HEK293 (cell line): ENCODE data around the gene KREMEN2.

ENCODE experiments used
- CTCF ChIA-PET: fragments of 350-600 bp; formaldehyde crosslinking; extraction: SDS; loops from one replicate; lab custom pipeline; 2021; ENCODE audit warnings: antibody characterized with exemption; lab: Yijun Ruan, JAX
- POLR2A ChIA-PET: fragments of 300-600 bp; formaldehyde crosslinking; extraction: SDS; loops from one replicate; lab custom pipeline; 2020; ENCODE audit warnings: antibody characterized with exemption, inconsistent platforms; lab: Yijun Ruan, JAX
- H3K27ac ChIP-seq: fragments of 200-500 bp; sonication (Bioruptor generic); 2 replicates; pipeline ENCODE4 v1.5.1; 2014; ENCODE audit warnings: low read depth, low read length, control low read depth, inconsistent platforms; ENCODE audit errors: extremely low read depth
- H3K36me3 ChIP-seq, 2 experiments: fragments of 200-500 bp in 1 of 2; sonication (Bioruptor generic) in 1 of 2; 1 replicate in 1 of 2; 2 replicates in 1 of 2; pipeline ENCODE4 v1.5.1; 2014 to 2017; ENCODE audit warnings: inconsistent platforms in 2 of 2, low read length in 2 of 2; ENCODE audit not compliant: control insufficient read depth in 2 of 2, insufficient read depth in 1 of 2
- H3K4me1 ChIP-seq: fragments of 200-500 bp; sonication (Bioruptor generic); 2 replicates; pipeline ENCODE4 v1.5.1; 2014; ENCODE audit warnings: mild to moderate bottlenecking, low read length, inconsistent platforms; ENCODE audit not compliant: control insufficient read depth, insufficient read depth
- H3K4me3 ChIP-seq: 2 replicates; pipeline ENCODE4 v1.5.1; 2011; ENCODE audit warnings: low read depth, mild to moderate bottlenecking, control low read depth, low read length, moderate library complexity
- H3K9me3 ChIP-seq: fragments of 200-500 bp; sonication (Bioruptor generic); 2 replicates; pipeline ENCODE4 v1.5.1; 2014; ENCODE audit warnings: low read depth, low read length, inconsistent platforms; ENCODE audit not compliant: control insufficient read depth, insufficient read depth
- CTCF ChIP-seq: fragments of 450-650 bp; formaldehyde crosslinking; IDR thresholded peaks from 2 replicates; pipeline ENCODE4 v1.5.1; 2016; ENCODE audit warnings: missing biosample characterization, missing genetic modification characterization
- SP2 ChIP-seq: fragments of 450-650 bp; formaldehyde crosslinking; IDR thresholded peaks from 2 replicates; pipeline ENCODE4 v1.5.1; 2016; ENCODE audit warnings: missing biosample characterization, missing genetic modification characterization
- ZFP3 ChIP-seq: fragments of 450-650 bp; formaldehyde crosslinking; IDR thresholded peaks from 2 replicates; pipeline ENCODE4 v1.5.1; 2016; ENCODE audit warnings: low read depth, missing biosample characterization, missing genetic modification characterization
- ZNF280D ChIP-seq: fragments of 450-650 bp; formaldehyde crosslinking; IDR thresholded peaks from 2 replicates; pipeline ENCODE4 v1.5.1; 2016; ENCODE audit warnings: missing biosample characterization, missing genetic modification characterization
- ZNF394 ChIP-seq: fragments of 450-650 bp; formaldehyde crosslinking; IDR thresholded peaks from 2 replicates; pipeline ENCODE4 v1.5.1; 2016; ENCODE audit warnings: missing biosample characterization, missing genetic modification characterization, mild to moderate bottlenecking, moderate library complexity, borderline replicate concordance
- ZNF433 ChIP-seq: fragments of 450-650 bp; formaldehyde crosslinking; IDR thresholded peaks from 2 replicates; pipeline ENCODE4 v1.5.1; 2016; ENCODE audit warnings: missing biosample characterization, missing genetic modification characterization, low read depth
- ZNF521 ChIP-seq: fragments of 450-650 bp; formaldehyde crosslinking; IDR thresholded peaks from 2 replicates; pipeline ENCODE4 v1.5.1; 2017; ENCODE audit warnings: missing biosample characterization, mild to moderate bottlenecking, missing genetic modification characterization
- ZNF654 ChIP-seq: fragments of 450-650 bp; formaldehyde crosslinking; IDR thresholded peaks from 2 replicates; pipeline ENCODE4 v1.5.1; 2016; ENCODE audit warnings: low read depth, missing biosample characterization, missing genetic modification characterization
- ZNF747 ChIP-seq: fragments of 450-650 bp; formaldehyde crosslinking; IDR thresholded peaks from 2 replicates; pipeline ENCODE4 v1.5.1; 2016; ENCODE audit warnings: missing biosample characterization, missing genetic modification characterization
- TF ChIP-seq, protein P1 (sequence below): fragments of 450-650 bp; formaldehyde crosslinking; IDR thresholded peaks from 2 replicates; pipeline ENCODE4 v1.5.1; 2016; ENCODE audit warnings: missing biosample characterization, missing genetic modification characterization
- TF ChIP-seq, protein P2 (sequence below): fragments of 450-650 bp; formaldehyde crosslinking; IDR thresholded peaks from 2 replicates; pipeline ENCODE4 v1.5.1; 2016; ENCODE audit warnings: missing biosample characterization, missing genetic modification characterization
- TF ChIP-seq, protein P3 (sequence below): fragments of 450-650 bp; formaldehyde crosslinking; IDR thresholded peaks from 2 replicates; pipeline ENCODE4 v1.5.1; 2016; ENCODE audit warnings: missing biosample characterization, missing genetic modification characterization

Gene KREMEN2

DNA sequence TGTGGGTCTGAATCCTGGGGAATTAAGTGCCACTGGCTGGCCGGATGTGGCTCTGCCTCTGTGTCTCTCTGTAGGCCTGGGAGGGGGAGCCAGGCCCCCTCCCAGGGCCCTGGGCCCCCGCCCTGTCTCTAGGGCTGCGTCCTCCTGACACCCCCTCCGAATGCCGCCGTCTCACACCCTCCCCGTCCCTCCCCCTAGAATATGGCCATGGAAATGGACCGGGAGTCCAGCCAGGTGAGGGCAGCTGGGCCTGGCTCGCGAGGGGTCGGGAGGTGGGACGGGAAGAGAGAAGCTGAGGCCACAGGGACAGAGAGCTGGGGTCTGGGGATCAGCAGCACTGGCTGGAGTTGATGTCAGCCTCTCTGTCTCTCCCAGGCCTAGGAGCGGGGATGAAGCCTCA, 32.2 kb downstream of the KREMEN2 start:
- Histone ChIP-seq H3K4me1 (no peaks in the 10 kb centered on the region), H3K4me3 (no peak overlapping the region)
- CTCF ChIA-PET: interaction anchor here (0.6 to 1.4 kb wide), 2 partner anchors 25 to 32 kb away, joined by 3 to 6 read pairs; no protein-coding TSS in a partner anchor
- POLR2A ChIA-PET: no interaction called here
- TF ChIP-seq ZNF394 (tag by site-specific recombination) (peak; percentile 30; the same call in 1 of the 2 replicates), ZNF747 (no peak)
- TF ChIP-seq, all 188 proteins: peak for 1
- Histone ChIP-seq H3K27ac (no peak overlapping the region), H3K36me3 (no peaks in the 10 kb centered on the region), H3K9me3 (no peaks in the 10 kb centered on the region)

GRCh38 chr16:2999929-3000328, 35.9 kb downstream of the KREMEN2 start:
- no peak overlapping the region for H3K4me3 ChIP-seq
- TF ChIP-seq ZNF521 (no peak), SP2 (peak; percentile 29; the same call in 1 of the 2 replicates)
- TF ChIP-seq, protein P1, sequence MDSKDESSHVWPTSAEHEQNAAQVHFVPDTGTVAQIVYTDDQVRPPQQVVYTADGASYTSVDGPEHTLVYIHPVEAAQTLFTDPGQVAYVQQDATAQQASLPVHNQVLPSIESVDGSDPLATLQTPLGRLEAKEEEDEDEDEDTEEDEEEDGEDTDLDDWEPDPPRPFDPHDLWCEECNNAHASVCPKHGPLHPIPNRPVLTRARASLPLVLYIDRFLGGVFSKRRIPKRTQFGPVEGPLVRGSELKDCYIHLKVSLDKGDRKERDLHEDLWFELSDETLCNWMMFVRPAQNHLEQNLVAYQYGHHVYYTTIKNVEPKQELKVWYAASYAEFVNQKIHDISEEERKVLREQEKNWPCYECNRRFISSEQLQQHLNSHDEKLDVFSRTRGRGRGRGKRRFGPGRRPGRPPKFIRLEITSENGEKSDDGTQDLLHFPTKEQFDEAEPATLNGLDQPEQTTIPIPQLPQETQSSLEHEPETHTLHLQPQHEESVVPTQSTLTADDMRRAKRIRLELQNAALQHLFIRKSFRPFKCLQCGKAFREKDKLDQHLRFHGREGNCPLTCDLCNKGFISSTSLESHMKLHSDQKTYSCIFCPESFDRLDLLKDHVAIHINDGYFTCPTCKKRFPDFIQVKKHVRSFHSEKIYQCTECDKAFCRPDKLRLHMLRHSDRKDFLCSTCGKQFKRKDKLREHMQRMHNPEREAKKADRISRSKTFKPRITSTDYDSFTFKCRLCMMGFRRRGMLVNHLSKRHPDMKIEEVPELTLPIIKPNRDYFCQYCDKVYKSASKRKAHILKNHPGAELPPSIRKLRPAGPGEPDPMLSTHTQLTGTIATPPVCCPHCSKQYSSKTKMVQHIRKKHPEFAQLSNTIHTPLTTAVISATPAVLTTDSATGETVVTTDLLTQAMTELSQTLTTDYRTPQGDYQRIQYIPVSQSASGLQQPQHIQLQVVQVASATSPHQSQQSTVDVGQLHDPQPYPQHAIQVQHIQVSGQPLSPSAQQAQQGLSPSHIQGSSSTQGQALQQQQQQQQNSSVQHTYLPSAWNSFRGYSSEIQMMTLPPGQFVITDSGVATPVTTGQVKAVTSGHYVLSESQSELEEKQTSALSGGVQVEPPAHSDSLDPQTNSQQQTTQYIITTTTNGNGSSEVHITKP (tag by site-specific recombination): peak; percentile 97
- no peaks in the 10 kb centered on the region for H3K36me3 ChIP-seq
- no peak overlapping the region for H3K27ac ChIP-seq
- POLR2A ChIA-PET: interaction anchor here (0.6 to 12.4 kb wide), 2 partner anchors 24 to 133 kb away, joined by 3 to 247 read pairs; partner anchors contain the start of genes CLDN6, HCFC1R1, THOC6 and TNFRSF12A
- CTCF ChIA-PET: interaction anchor here (9.6 kb wide), 1 partner anchor 31 kb away, joined by 149 read pairs; no protein-coding TSS in a partner anchor
- H3K9me3 ChIP-seq: no peaks in the 10 kb centered on the region
- H3K4me1 ChIP-seq: no peaks in the 10 kb centered on the region

- Histone ChIP-seq H3K4me3 (no peak overlapping the region), H3K9me3 (no peaks in the 10 kb centered on the region), H3K27ac (no peak overlapping the region), H3K4me1 (no peaks in the 10 kb centered on the region)
- CTCF ChIA-PET: interaction anchor here (9.6 kb wide), 1 partner anchor 30 kb away, joined by 149 read pairs; no protein-coding TSS in a partner anchor
- TF ChIP-seq CTCF (tag by site-specific recombination) (no peak), SP2 (peak; percentile 8; the same call in 1 of the 2 replicates), ZNF654 (no peak), ZNF433 (tag by site-specific recombination) (no peak), ZFP3 (tag by site-specific recombination) (no peak), ZNF280D (tag by site-specific recombination) (no peak)
- TF ChIP-seq, protein P2, sequence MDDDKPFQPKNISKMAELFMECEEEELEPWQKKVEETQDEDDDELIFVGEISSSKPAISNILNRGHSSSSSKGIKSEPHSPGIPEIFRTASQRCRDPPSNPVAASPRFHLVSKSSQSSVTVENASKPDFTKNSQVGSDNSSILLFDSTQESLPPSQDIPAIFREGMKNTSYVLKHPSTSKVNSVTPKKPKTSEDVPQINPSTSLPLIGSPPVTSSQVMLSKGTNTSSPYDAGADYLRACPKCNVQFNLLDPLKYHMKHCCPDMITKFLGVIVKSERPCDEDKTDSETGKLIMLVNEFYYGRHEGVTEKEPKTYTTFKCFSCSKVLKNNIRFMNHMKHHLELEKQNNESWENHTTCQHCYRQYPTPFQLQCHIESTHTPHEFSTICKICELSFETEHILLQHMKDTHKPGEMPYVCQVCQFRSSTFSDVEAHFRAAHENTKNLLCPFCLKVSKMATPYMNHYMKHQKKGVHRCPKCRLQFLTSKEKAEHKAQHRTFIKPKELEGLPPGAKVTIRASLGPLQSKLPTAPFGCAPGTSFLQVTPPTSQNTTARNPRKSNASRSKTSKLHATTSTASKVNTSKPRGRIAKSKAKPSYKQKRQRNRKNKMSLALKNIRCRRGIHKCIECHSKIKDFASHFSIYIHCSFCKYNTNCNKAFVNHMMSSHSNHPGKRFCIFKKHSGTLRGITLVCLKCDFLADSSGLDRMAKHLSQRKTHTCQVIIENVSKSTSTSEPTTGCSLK: no peak
- TF ChIP-seq, protein P3, sequence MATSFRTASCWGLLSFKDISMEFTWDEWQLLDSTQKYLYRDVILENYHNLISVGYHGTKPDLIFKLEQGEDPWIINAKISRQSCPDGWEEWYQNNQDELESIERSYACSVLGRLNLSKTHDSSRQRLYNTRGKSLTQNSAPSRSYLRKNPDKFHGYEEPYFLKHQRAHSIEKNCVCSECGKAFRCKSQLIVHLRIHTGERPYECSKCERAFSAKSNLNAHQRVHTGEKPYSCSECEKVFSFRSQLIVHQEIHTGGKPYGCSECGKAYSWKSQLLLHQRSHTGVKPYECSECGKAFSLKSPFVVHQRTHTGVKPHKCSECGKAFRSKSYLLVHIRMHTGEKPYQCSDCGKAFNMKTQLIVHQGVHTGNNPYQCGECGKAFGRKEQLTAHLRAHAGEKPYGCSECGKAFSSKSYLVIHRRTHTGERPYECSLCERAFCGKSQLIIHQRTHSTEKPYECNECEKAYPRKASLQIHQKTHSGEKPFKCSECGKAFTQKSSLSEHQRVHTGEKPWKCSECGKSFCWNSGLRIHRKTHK (tag by site-specific recombination): no peak
- TF ChIP-seq, all 188 proteins: peak for 1
- POLR2A ChIA-PET: interaction anchor here (0.6 to 12.4 kb wide), 2 partner anchors 23 to 133 kb away, joined by 3 to 247 read pairs; partner anchors contain the start of genes CLDN6, HCFC1R1, THOC6 and TNFRSF12A
- no peaks in the 10 kb centered on the region for H3K36me3 ChIP-seq
Observed at GRCh38 chr16:3000540-3000939, 36.5 kb downstream of the KREMEN2 start.
